Measurements from ENCODE around the gene SCYGR7.

Gene SCYGR7

GRCh38 chr2:227759411-227760118 lies 31.4 kb downstream of the SCYGR7 start:
- Histone ChIP-seq H2AFZ (ENCODE audit: low read depth) (no peak overlapping the region), H3K27me3 (ENCODE audit: insufficient read depth, low read depth) (no peaks in the 10 kb centered on the region), H3K27ac (no peak overlapping the region), H3K36me3 (ENCODE audit: insufficient read depth) (no peaks in the 10 kb centered on the region), H3K4me1 (ENCODE audit: low read depth, poor library complexity, severe bottlenecking) (no peaks in the 10 kb centered on the region), H3K9ac (no peak overlapping the region), H3K4me2 (no peak overlapping the region), H3K4me3 (IDR thresholded peaks at IDR 0.05; ENCODE audit: insufficient read depth, low read depth, low read length) (no peak overlapping the region), H4K20me1 (ENCODE audit: insufficient read depth) (no peaks in the 10 kb centered on the region), H3K79me2 (ENCODE audit: insufficient read depth, low read depth) (no peaks in the 10 kb centered on the region)
- no peak for TF ChIP-seq CTCF (conservative IDR thresholded peaks at IDR 0.05; ENCODE audit: low read depth, low read length)

GRCh38 chr2:227761740-227762476 lies 33.8 kb downstream of the SCYGR7 start:
- H3K4me1 ChIP-seq (ENCODE audit: low read depth, poor library complexity, severe bottlenecking) = no peaks in the 10 kb centered on the region
- TF ChIP-seq CTCF (conservative IDR thresholded peaks at IDR 0.05; ENCODE audit: low read depth, low read length) = no peak

GRCh38 chr2:227765788-227766372 lies 37.7 kb downstream of the SCYGR7 start:
- Histone ChIP-seq H2AFZ (ENCODE audit: low read depth) (no peak overlapping the region), H3K4me2 (no peak overlapping the region), H3K9ac (no peak overlapping the region), H3K27me3 (ENCODE audit: insufficient read depth, low read depth) (no peaks in the 10 kb centered on the region), H3K79me2 (ENCODE audit: insufficient read depth, low read depth) (no peaks in the 10 kb centered on the region), H3K36me3 (ENCODE audit: insufficient read depth) (no peaks in the 10 kb centered on the region), H4K20me1 (ENCODE audit: insufficient read depth) (no peaks in the 10 kb centered on the region), H3K27ac (no peak overlapping the region), H3K4me3 (IDR thresholded peaks at IDR 0.05; ENCODE audit: insufficient read depth, low read depth, low read length) (no peak overlapping the region), H3K4me1 (ENCODE audit: low read depth, poor library complexity, severe bottlenecking) (no peaks in the 10 kb centered on the region)
- no peak for TF ChIP-seq CTCF (conservative IDR thresholded peaks at IDR 0.05; ENCODE audit: low read depth, low read length)

More at GRCh38 chr2:227761740-227762476, 33.8 kb downstream of the SCYGR7 start:
- Histone ChIP-seq H4K20me1 (ENCODE audit: insufficient read depth) (no peaks in the 10 kb centered on the region), H3K4me3 (IDR thresholded peaks at IDR 0.05; ENCODE audit: insufficient read depth, low read depth, low read length) (no peak overlapping the region), H2AFZ (ENCODE audit: low read depth) (no peak overlapping the region), H3K36me3 (ENCODE audit: insufficient read depth) (no peaks in the 10 kb centered on the region), H3K79me2 (ENCODE audit: insufficient read depth, low read depth) (no peaks in the 10 kb centered on the region), H3K27ac (no peak overlapping the region), H3K9ac (no peak overlapping the region), H3K27me3 (ENCODE audit: insufficient read depth, low read depth) (no peaks in the 10 kb centered on the region), H3K4me2 (no peak overlapping the region)

GRCh38 chr2:227766373-227766883 lies 38.3 kb downstream of the SCYGR7 start:
- H3K27me3 ChIP-seq (ENCODE audit: insufficient read depth, low read depth) = no peaks in the 10 kb centered on the region
- no peak overlapping the region for H3K4me2 ChIP-seq
- H3K27ac ChIP-seq = no peak overlapping the region
- no peaks in the 10 kb centered on the region for H4K20me1 ChIP-seq (ENCODE audit: insufficient read depth)
- no peak overlapping the region for H3K4me3 ChIP-seq (IDR thresholded peaks at IDR 0.05; ENCODE audit: insufficient read depth, low read depth, low read length)
- no peak overlapping the region for H2AFZ ChIP-seq (ENCODE audit: low read depth)
- H3K9ac ChIP-seq = no peak overlapping the region
- peak; percentile 86 for TF ChIP-seq CTCF (conservative IDR thresholded peaks at IDR 0.05; ENCODE audit: low read depth, low read length)
- no peaks in the 10 kb centered on the region for H3K36me3 ChIP-seq (ENCODE audit: insufficient read depth)
- H3K4me1 ChIP-seq (ENCODE audit: low read depth, poor library complexity, severe bottlenecking) = no peaks in the 10 kb centered on the region
- H3K79me2 ChIP-seq (ENCODE audit: insufficient read depth, low read depth) = no peaks in the 10 kb centered on the region

Data from KMS-11 (cell line).